GM19240 (cell line): ENCODE results near the gene FOXJ2.
A peak's percentile ranks its signal among the peaks of the same experiment; 100 is the strongest.
"Not testable (repeated sequence)": the region's sequence is repeated elsewhere in the genome, so short reads cannot be mapped to it uniquely, and the experiment has no call there.

Experiments used
- DNase-seq: peaks from one replicate; pipeline ENCODE4 v3.0.0; 2011; ENCODE audit warnings: low spot score; ENCODE audit not compliant: insufficient read length

Gene FOXJ2

GRCh38 chr12:8032242-8033152 lies at the start of gene FOXJ2:
Gene FOXJ2, plus strand, starts transcription at chr12:8032716. Its CDS starts 7,117 bp downstream, at chr12:8039833.
- peak; percentile 47 for DNase-seq

DNA sequence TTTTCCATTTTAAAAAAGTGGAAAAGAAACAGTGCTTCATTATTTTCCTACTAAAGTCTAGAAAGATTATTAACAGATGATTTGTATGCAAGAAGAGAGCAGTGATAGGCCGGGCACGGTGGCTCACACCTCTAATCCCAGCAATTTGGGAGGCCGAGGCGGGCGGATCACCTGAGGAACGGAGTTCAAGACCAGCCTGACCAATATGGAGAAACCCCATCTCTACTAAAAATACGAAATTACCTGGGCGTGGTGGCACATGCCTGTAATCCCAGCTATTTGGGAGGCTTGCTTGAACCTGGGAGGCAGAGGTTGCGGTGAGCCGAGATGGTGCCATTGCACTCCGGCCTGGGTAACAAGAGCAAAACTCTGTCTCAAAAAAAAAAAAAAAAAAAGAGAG lies 49.5 kb upstream of the FOXJ2 start:
- not testable (repeated sequence) for DNase-seq

GRCh38 chr12:7983460-7983859 lies 49.1 kb upstream of the FOXJ2 start:
- DNase-seq = not testable (repeated sequence)

- no peak for DNase-seq
These were observed 47.6 kb upstream of the FOXJ2 start for GRCh38 chr12:7984900-7985299.

GRCh38 chr12:7985802-7986418 lies 46.6 kb upstream of the FOXJ2 start:
- no peak for DNase-seq

DNA sequence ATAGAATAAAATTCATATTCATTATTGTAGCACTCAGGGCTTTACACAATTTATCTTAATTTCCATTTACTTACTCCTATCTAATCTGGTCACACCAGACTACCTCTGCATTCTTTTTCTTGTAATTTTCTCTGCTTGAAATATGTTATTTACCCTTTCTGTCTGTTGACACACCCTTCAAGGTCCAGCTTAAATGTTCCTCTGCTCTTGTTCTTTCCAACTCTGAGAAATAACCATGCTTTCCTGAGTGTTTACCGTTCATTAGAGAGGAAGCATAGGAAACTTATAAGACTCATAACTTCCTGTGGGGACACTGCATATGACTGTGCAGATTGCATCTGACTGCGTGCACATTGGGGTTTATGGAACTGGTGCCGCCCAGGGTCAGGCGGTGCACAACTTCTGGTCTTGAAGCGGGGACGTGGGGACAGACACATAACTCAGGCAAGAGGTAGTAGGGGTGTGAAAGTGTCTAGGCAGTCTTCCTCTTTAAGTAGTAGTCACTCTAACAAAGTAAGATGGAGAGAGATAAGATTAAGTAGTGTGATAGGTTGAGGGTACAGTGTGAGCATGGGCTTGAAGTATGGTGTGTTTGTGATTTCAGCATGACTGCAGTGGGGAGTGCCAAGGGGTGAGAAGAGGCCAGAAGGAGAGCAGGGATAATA lies 42.6 kb upstream of the FOXJ2 start:
- DNase-seq = no peak

- DNase-seq = no peak
These were observed 41.0 kb upstream of the FOXJ2 start for GRCh38 chr12:7991535-7991934.

DNA sequence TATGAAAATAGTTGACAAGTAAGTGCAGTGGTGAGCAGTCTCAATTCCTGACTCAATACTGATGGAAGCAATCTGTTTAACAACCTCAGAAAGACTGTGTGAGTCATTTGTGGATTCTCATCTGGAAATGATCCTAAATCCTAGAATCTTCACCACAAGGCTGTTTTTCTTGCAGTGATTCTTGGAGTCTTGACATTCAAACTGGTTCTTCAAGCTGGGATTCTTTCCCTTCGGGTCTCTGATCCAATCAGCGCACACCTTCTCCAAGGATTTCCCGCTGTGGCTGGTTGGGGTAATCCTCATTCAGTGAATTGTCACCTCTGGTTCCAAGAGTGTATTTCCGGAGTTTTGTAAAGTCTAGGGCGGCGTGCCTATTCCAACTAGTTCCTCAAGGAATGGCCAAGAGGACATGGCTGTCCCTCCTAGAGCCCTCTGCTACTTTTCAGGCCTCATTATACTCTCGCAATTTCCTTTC lies 37.7 kb upstream of the FOXJ2 start:
- DNase-seq = no peak

- peak; percentile 54 for DNase-seq
These were observed 37.1 kb upstream of the FOXJ2 start for GRCh38 chr12:7995266-7995963.

DNA sequence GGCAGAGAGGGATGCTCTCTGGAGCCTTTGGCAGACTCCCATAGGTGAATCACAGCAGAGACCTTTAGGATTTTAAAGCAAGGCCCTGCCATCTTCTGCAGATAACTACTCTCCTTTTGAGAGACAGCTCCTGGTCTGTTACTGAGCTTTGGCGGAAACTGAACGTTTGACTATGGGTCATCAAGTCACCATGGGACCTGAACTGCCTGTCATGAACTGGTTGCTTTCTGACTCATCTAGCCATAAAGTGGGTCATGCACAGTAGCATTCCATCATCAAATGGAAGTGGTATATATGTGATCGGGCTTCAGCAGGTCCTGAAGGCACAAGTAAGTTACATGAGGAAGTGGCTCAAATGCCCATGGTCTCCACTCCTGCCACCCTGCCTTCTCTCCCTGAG lies 31.7 kb upstream of the FOXJ2 start:
- DNase-seq = not testable (repeated sequence)

DNA sequence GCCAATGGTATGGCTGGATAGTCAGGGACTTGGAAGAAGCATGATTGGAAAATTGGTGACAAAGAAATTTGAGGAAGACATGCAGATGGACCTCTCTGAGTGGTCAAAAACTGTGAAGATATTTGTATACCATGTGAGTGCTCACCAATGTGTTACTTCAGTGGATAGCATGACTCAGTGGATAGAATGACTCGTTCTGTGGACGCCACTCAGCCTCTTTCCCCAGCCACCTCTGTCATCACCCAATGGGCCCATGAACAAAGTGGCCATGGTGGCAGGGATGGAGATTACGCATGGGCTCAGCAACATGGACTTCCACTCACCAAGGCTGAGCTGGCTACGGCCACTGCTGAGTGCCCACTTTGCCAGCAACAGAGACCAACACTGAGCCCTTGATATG lies 31.0 kb upstream of the FOXJ2 start:
- not testable (repeated sequence) for DNase-seq

GRCh38 chr12:8004897-8005296 lies 27.6 kb upstream of the FOXJ2 start:
- not testable (repeated sequence) for DNase-seq

DNA sequence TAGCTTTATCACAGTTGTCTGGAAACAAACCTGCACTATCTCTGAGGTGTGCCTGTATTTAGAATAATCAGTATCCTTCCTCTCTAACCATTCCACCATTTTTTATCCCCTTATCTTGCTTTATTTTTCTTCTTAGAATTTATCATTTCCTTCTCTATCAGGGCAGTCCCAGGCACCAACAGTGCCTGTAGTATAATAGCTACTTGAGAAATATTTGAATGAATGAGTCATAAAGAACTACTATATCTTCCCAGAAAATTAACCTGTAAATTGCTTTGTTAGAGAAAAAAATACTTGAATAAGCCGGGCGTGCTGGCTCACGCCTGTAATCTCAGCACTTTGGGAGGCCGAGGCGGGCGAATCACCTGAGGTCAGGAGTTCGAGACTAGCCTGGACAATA lies 21.2 kb upstream of the FOXJ2 start:
- no peak for DNase-seq

- no peak for DNase-seq
These were observed 19.7 kb upstream of the FOXJ2 start for GRCh38 chr12:8012651-8013309.

DNA sequence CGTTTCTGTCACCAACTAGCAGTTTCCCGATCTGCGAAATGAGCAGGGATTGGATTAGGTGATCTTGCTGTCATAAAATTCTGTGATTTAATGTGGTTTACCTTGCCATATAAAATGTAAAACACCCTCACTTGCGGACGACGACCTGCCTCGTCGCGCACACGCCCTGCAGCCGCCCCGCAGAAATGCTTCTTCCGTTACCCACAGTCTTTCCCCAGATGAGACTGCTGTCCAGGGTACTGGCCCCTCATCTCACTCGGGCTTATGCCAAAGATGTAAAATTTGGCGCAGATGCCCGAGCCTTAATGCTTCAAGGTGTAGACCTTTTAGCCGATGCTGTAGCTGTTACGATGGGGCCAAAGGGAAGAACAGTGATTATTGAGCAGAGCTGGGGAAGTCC lies 17.7 kb upstream of the FOXJ2 start:
- DNase-seq = no peak

GRCh38 chr12:8018213-8018612 lies 14.3 kb upstream of the FOXJ2 start:
- not testable (repeated sequence) for DNase-seq

GRCh38 chr12:8018666-8019581 lies 13.6 kb upstream of the FOXJ2 start:
- DNase-seq = no peak

GRCh38 chr12:8026291-8026900 lies 6.1 kb upstream of the FOXJ2 start:
- peak; percentile 94 for DNase-seq

- no peak for DNase-seq
These were observed 4.7 kb upstream of the FOXJ2 start for GRCh38 chr12:8027856-8028255.
